ENCODE measurements around the gene JPH3.
"Not testable (repeated sequence)": the region's sequence is repeated elsewhere in the genome, so short reads cannot be mapped to it uniquely, and the experiment has no call there.

DNA sequence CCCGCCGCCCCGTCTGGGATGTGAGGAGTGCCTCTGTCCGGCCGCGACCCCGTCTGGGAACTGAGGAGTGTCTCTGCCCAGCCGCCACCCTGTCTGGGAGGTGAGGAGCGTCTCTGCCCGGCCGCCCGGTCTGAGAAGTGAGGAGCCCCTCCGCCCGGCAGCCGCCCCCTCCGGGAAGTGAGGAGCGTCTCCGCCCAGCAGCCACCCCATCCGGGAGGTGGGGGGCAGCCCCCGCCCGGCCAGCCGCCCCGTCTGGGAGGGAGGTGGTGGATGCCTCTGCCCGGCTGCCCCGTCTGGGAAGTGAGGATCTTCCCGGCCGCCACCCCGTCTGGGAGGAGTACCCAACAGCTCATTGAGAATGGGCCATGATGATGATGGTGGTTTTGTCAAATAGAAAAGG, 116.5 kb downstream of the JPH3 start:
- TF ChIP-seq YY1 (IDR thresholded peaks at IDR 0.05; ENCODE audit: insufficient read depth, insufficient read length); SUZ12 (IDR thresholded peaks at IDR 0.05; ENCODE audit: extremely low read depth, insufficient read depth, insufficient read length): not testable (repeated sequence)
